Activated effector memory CD4-positive, alpha-beta T cell treated with anti-CD3 and anti-CD28 coated beads, Interleukin-2, amount 50 U/mL, for 16 hours (primary cell): ENCODE data around the gene ST3GAL3.

Source experiments
- DNase-seq: peaks from one replicate; pipeline ENCODE4 v3.0.0-alpha.2; 2020

ST3GAL3 gene

DNA sequence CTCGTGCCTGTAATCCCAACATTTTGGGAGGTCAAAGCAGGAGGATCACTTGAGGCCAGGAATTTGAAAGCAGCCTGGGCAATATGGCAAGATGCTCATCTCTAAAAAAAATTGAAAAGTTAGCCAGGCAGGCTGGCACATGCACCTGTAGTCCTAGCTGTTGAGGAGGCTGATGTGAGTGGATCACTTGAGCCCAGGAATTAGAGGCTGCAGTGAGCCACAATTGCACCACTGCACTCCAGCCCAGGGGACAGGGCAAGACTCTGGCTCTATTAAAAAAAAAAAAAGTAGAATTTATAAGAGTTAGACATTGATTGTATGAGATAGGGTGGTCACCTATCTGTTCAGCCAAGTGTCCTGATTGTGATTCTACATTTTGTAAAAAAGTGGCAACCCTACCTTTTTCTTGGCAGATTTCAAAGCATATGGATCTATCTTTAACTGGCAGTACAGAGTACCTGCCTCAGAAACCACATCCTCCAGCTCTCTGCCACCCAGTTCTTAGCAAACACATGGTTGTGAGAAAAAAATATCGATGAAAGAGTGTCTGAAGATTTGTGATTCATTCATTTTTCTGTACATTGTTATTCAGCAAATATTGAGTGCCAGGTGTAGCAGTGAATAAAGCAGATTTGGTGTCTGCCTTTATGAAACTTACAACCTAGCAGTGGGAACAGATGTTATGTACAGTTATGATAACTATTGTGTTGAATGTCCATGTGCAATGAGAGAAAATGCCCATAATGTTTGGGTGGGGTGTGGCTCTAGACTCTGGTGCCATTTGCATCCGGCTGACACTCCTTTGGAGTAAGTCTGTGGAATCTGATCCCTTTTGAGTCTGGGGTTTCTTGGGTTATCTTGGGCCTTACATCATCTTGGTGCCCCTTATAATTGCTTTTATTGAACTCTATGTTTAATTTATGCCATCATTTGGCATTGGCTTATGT, 82.5 kb downstream of the ST3GAL3 start:
- DNase-seq: no peak

DNA sequence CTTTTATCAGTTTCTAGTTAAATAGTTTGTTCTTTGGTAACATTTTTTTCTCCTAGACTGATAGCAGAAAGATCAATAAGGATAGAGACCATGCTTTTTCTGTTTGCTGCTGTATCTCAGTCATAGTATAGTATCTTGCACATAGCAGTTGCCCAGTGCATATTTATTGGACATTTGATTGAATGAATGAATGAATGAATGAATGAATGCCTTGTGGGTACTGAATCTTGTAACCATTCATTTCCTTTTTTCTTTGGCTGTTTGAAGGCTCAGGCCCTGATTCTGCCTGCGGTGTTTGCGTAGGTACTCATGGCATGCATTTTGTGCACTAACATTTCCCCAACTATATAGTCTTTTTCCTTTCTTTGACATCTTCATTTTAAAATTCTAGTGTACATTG, 83.9 kb downstream of the ST3GAL3 start:
- DNase-seq: no peak

DNA sequence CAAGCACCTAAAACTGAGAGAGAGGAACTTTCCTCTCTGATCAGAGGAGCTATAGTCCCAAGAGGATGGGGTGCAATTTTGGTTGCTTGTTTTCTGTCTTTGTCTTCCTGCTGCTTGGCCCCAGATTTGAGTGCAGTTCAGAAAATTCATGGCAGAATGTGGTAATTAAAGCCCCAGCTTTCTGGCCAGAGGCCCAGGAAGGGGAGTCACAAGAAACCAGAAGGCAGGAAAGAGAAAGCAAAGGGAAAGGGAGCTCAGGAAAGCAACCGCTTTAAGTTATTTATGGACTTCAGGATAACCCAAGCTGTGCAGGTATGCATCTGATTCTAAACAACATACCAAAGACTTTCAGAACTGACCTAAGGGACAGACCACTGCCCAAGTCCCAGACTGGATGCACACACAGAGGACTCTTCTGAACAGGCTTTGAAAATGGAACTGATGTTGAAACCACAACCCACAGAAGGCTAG, 88.8 kb downstream of the ST3GAL3 start:
- no peak for DNase-seq

DNA sequence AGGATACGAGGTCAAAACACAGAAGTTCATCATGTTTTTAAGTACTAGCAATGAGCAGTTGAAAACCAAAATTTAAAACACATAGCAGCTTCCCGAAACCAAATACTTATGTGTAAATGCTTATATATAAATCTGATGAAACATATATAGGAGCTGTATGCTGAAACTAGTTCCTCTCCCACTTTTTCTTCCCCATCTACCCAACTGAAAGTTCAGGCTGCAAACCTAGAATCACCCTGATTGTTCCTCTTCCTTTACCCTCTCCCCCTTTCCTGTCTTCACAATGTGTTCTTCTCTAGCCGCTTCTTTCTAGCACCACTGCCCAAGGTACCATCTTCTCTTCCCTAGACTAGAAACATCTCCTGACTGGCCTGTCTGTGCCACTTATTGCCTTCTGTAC, 90.6 kb downstream of the ST3GAL3 start:
- DNase-seq: no peak

DNA sequence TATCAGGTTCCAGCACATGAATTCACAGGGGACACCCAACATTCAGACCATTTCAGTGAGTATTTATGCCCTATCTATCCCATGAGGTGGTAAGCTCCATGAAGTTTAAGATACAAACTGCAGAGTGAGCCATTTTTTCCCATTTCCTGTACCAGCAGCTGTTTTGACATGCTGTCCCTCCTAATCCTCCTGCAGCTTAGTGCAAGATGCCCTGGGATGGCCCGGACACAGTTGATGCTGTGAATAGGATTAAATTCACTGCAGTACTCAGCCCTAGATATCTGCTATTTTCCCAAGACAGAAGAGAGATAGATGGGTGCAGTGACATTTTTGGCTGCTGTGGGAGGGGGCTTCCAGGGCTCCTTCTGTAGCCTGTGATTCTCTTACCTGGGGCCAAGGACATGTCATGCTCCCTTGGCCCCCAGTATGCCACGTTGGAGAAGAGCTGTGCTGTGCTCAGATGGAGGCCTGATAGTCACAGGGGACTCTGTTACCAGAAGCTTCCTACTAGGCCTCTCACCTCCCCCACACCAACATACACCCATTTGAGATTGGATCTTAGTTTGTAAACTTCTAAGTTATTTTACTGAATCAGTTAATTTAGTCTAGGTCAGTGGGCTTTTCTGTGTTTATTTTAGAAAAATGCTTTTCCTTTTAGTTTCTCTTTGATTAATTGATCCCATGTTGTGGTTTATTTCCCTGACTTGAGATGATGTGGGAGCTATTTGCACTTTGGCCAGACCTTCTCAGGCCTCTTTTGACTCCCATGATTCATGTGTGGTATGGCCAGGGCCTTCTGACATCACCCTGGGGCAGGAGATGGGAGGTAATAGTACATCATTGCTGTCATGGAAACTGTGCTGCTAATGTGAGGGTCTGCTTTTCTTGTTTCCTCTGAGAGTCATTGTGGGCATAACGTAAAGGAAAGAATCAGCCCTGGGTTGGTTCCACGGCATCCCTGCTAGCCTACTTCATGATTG, 92.6 kb downstream of the ST3GAL3 start:
- DNase-seq: no peak

DNA sequence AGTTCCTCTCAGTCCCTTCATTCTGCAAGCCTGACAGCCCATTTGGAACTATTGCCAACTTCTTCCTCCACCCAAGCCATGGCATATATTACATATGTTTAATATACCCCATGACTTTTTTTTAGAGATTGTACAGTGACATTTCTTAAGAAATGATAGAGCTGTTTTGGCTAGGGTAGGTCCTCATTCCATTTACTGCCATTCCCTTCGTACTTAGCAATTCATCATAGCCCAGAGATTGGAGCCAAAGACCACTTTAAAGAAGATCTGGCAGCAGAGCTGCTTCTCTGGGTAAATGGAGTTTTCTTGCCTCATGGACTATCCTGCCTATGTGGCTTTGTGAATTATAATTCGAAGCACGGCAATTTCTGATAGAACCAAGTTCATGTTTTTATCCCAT, 93.4 kb downstream of the ST3GAL3 start:
- no peak for DNase-seq

DNA sequence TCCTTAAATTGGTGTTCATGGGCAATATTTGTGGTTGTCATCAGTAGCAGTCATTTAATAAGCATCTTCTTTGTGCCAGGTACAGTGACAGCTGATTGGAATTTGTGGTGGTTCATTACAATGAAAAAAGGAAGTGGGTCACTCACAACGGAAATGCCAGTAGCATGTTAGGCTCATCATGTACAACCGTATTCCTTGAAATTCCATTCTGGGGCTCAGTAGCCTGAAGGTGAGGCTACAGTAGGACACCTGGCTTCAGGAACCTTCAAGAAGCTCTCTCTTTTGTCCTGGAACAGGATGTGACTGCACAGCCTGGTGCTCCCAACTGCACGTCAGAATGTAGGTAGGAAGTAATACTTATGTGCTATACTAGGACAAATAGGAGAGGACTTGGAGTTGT, 93.9 kb downstream of the ST3GAL3 start:
- no peak for DNase-seq

DNA sequence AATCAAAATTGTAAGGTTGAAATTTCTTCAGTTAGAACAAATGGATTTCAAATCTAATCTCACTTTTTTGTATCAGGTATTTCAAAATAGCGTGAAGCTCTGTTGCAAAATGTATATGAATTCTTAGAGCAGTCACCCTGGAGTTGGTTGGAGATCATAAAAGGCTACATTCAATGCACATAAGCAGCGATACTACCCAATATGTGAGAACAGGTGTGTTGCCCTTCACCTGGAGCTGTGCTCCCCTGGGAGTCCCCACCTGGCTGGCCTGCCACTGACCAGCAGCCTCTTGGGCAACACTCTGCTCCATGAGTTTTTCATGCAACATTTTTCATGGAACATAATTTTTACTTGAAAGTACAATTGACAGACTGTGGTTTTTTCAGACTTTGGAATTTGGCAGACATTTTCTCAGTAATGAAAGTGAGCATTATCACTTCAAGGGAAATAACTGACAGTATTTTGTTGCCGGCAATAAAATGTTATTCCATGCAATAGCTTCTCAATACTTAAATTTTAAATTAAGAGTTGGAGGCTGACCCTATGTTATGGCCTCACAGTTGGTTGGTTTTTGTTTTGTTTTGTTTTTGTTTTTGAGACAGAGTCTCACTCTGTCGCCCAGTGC, 95.1 kb downstream of the ST3GAL3 start:
- no peak for DNase-seq

DNA sequence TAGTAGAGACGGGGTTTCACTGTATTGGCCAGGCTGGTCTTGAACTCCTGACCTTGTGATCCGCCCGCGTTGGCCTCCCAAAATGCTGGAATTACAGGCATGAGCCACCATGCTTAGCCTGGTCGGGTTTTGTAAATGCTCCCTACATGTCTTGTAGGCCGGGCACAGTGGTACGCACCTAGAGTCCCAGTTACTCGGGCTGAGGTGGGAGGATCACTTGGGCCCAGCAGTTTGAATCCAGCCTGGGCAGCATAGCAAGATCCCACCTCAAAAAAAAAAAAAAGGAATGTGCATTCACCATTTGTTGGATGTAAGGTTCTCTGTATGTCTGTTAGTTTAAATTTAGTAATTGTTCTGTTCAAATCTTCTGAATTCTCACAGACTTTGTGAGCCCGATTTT, 95.8 kb downstream of the ST3GAL3 start:
- DNase-seq: no peak

DNA sequence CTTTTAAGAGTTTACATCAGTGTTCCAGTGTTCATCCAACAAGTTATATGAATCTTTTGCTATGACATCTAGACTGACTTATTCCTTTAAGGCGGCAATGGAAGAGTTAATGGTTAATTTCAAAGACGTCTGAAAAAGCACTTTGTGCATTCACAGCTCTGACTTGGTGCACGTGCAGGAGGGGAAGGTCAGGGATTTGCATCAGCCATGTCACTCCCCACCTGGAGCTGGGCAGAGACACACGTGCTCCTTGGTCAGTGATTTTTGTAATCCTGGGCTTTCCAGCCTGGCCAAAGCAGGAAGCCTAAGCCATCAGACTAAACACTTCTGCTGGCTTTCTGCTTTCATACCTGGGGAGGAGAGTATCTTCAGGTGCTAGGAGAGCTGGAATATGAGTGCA, 96.3 kb downstream of the ST3GAL3 start:
- no peak for DNase-seq

DNA sequence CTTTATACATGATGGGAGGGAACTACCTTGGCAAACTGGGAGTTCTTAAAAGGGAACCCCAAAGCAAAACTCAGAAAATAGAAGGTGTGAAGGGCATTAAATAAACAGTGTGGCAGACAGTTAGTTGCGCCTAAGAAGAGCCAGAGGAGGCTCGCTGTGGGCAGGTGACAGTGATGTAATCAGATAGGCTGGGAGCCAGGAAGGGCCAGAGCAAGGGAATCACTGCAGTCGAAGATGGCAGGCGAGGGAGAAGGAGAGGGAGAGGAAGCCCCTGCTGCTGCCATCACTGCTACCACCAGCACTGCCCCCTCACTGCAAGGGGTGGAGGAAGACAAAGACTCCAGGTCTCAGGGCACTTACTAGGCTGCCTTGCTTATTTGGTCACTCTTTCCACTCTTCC, 97.2 kb downstream of the ST3GAL3 start:
- DNase-seq: no peak

DNA sequence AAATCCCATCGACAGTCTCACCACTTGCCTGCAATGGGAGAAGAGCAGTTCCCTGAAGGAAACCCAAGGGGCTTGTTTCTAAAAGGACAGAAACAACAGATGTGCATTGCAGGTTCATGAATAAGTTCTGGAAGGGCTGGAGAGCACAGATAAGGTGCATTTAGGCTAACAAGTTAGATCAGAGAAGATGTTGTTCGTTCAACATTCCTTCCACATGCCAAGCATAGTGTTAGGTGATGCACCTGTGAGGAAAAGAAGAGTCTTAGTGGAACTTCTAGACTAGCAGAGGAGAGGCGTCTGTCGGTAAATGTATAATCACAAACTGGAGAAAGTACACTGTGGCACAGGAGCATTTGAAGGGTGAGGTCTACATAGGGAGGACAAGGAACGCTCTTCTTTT, 98.0 kb downstream of the ST3GAL3 start:
- DNase-seq: no peak

DNA sequence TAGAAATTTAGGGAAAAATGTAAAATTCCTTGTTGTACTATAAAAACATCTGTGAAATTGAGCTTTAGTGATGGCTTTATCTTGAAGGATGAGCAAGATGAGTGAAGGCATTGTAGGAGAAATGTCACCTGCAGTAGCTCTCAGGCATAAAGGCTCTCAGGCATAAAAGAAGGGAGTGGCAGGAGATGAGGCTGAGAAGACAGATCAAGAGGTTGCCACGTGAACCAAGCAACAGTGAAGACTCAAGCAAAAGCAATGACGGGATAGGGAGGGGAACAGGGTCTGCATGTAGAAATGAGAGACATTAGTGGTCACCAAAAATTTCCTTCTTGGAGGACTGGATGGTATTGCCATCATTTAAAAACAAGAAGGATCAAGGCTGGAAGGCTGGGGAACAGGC, 98.8 kb downstream of the ST3GAL3 start:
- no peak for DNase-seq

DNA sequence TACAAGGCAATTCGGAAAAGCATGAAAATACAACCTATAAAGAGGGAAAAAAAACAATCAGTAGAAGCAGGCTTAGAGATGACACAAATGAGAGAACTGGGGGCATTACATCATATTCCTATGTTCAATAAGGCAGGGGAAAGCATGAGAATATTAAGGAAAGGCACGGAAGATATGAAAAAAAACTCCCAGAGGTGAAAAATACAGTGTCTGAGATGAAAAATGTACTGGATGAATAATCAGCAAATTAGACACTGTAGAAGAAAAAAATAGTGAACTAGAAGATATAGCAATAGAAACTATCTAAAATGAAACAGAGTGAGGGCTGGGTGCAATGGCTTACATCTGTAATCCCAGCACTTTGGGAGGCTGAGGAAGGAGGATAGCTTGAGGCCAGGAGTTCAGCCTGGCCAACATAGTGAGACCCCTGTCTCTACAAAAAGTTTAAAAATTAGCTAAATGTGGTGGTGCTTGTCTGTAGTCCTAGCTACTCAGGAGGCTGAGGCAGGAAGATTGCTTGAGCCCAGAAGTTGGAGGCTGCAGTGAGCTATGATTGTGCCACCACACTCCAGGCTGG, 101.8 kb downstream of the ST3GAL3 start:
- no peak for DNase-seq

DNA sequence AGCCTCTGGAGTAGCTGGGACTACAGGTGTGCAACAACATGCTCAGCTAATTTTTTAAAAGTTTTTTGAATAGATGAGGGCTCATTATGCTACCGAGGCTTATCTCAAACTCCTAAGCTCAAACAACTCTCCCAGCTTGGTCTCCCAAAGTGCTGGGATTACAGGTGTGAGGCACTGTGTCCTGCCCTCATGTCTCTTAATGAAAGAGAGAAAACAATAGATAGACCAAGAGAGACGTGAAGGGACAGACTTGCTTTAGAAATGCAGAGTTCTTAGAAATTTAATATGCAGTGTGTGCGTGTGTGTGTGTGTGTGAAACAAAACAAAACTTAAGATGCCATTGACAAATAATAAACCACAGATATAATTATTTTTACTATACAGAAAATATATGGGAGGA, 105.2 kb downstream of the ST3GAL3 start:
- no peak for DNase-seq

DNA sequence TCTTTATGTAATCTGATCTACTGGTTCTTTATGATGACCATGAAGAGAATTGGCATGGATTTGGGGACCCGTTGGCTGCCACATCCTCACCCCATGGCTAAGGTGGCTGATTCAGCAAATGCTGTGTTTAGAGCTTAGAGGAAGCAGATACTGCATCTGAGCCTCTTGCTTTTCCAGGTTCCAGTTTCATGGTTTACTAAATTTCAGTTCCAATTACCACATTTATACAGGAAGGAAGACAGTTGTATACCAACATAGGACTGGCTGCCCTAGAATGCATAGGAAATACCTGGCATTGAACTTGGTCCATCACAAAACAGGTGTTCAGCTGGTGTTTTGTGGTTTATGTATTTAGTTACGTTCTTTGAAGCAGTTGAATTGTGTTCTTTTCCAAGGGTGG, 107.1 kb downstream of the ST3GAL3 start:
- no peak for DNase-seq

DNA sequence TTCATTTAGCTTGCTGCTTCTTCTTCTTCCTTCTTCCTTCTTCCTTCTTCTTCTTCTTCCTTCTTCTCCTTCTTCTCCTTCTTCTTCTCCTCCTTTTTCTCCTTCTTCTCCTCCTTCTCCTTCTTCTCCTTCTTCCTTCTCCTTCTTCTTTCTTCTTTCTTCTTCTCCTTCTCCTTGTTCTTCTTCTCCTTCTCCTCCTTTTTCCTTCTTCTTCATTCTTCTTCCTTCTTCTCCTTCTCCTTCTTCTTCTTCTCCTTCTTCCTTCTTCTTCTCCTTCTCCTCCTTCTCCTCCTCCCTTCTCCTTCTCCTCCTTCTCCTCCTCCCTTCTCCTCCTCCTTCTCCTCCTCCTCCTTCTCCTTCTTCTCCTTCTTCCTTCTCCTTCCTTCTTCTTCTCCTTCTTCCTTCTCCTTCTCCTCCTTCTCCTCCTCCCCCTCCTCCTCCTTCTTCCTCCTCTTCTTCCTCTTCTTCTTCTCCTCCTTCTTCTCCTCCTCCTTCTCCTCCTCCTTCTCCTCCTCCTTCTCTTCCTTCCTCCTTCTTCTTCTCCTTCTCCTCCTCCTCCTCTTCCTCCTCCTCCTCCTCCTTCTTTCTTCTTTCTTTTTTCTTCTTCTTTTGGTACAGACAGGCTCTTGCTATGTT, 110.1 kb downstream of the ST3GAL3 start:
- no peak for DNase-seq

DNA sequence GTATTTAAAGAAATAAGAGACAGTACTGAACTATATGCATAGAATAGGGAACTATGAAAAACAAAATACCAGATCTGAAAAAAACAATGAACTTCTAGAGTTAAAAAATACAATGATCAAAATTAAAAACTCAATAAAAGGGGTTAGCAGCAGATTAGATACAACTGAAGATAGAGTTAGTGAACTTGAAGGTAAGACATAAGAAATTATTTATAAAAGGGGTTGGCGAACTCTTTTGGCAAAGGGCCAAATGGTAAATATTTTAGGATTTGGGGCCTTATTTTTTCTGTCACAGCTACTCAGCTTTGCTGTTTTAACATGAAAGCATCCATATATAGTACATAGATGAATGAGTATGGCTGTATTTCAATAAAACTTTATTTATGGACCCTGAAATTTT, 111.4 kb downstream of the ST3GAL3 start:
- DNase-seq: no peak

DNA sequence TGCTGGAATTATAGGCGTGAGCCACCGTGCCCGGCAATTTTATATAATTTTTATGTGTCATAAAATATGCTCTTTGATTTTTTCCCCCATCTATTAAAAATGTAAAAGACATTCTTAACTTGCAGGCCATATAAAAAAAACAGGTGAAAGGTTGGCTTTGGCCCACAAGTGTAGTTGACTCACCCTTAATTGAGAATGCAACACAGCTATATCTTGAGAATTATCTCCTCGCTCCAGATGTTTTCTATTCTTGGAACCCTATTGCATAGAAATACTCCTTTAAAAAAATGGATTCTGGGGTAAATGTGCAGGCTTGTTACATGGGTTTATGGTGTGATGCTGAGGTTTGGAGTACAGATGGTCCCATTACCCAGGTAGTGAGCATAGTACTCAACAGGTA, 112.0 kb downstream of the ST3GAL3 start:
- no peak for DNase-seq

DNA sequence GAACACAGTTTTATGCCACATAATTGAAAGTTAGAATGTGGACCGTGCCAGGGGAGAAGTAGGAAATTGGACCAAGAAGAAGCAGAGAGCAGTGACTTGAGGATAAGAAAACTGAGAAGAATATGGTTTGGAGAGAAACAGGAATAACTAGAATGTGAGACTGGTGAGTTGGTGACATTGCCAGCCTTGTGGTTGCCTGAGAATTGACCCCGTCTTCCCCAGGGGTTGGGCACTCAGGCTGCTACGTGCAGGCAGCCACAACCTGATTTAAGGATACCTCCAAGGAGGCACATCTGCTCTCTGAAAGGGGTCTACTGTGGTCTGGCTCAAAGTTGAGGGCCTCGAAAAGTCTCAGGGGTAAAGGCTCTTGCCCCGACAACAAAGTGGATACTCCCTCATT, 114.1 kb downstream of the ST3GAL3 start:
- no peak for DNase-seq

DNA sequence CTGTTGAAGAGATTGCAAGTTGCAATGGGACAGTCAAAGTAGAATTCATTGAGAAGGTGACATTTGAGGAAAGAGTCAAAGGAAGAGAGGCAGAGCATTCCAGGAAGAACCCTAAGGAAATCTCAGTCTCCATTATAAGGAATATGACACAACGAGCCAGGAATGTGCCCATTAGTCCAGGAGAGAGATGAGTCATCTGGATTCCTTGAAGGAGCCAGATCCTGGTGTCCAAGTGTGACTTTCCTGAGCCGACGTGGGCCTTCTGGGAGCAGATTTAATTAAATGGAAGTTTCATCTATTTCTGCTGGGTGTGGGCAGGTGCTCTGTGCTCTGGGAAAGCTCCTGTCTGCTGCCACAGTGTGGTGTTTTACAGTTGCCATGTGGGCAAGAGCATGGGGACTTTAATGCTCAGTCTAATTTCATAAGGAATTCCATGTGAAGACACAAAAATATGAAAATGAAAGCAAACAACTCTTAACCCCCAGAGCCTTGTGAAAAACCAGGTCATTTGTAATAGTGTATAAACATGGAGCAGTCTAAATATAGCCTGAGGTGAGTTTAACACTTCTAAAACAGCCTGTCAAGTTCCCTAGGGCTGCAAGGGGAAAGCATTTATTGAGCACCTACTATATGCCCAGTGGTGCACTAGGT, 114.8 kb downstream of the ST3GAL3 start:
- no peak for DNase-seq

DNA sequence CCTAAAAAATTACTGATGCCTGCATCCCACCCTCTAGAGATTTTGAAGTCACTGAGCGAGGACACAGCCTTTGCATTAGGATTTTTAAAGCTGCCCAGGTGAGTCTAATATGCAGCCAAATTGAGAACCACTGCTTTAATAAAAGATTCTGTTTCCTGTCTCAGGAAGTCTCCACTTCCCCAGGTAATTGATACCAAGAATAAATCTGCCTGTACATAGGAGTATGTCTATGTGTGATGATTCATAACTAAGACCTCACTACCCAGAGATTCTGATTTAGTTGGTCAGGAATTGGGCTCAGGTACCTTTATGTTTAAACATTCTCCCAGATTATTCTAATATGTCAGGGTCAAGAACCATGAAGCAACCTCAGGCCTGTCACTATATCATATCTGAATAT, 117.5 kb downstream of the ST3GAL3 start:
- no peak for DNase-seq
